ENCODE measurements around the gene SLC25A3.
A peak's percentile ranks its signal among the peaks of the same experiment; 100 is the strongest.
"Not testable (repeated sequence)": the region's sequence is repeated elsewhere in the genome, so short reads cannot be mapped to it uniquely, and the experiment has no call there.

SLC25A3 gene

DNA sequence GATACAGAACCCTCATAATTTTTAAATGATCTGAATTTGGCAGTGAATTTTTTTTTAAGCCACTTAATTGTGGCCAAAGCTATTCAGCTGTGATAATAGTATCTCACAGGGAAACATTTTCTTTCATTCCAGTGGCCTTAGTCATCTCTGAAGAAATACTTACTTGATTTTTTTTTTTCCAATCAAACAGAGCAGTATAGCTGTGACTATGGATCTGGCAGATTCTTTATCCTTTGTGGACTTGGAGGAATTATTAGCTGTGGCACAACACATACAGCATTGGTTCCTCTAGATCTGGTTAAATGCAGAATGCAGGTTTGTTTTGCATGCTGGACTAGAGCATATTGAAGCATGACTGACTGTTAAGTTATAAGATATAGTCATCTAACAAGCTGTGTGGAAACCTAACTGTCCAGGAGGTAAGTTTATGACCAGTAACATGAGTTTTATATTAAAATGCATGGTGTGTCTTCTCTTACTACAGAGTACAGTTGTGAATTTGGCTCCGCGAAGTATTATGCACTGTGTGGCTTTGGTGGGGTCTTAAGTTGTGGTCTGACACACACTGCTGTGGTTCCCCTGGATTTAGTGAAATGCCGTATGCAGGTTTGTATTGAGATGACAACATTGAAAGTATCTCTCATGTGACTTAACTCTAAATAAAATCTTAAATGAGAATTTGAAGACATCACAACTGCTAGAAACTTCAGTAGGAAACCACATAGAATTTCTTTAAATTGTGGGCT is 1.9 kb downstream of the SLC25A3 start:
- DNase-seq = no peak

DNA sequence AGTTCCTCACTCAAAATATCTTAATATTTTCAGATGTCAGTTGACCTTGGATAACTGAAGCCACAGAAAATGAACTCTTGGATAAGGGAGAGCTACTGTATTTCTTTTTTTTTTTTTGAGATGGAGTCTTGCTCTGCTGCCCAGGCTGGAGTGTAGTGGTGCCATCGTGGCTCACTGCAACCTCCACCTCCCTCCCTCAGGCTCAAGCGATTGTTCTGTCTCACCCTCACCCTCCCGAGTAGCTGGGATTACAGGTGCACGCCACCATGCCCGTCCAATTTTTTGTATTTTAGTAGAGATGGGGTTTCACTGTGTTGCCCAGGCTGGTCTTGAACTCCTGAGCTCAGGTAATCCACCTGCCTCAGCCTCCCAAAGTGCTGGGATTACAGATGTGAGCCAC is 3.8 kb downstream of the SLC25A3 start:
- not testable (repeated sequence) for DNase-seq

DNA sequence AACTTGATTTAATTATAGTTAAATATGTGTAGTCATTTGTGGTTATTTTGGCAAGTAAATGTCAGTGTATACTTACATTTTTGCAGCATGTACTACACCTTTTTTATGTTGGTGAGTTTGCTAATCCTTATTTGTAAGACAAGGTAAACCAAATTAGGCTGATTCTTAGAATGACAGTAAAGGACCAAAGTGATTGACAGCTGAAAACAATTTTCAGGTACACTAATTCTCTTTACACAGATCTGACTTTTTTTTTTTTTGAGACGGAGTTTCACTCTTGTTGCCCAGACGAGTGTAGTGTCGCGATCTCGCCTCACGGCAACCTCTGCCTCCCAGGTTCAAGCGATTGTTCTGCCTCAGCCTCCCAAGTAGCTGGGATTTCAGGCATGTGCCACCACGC is 8.4 kb downstream of the SLC25A3 start:
- DNase-seq = no peak

DNA sequence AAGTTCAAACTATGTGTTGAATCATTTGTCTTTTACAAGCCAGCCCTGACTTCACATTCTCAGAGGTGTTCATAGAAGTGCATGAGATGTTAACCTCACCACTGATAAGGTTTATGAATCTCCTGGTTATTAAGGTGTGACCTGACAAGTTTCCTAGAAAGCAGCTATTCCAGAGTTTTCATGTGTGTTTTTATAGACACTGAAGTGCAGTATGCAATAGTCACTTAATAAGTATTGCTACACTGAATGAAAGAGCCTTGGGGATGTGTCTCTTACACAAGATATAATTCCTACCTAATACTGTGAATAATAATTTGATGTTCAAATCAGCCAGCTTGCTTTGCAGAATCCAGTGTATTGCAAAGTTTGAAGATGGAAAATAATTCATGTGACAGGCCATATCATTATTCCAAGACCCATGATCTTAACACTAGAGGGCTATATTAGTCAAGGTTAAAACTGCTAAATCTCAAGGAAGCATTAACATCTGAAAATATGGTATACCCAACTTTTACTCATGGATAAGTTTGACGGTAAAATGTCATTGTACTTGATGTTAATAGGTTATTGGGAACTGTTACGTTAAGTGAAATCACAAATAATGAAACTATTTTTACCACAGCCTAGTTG is 13.0 kb downstream of the SLC25A3 start:
- no peak for DNase-seq

DNA sequence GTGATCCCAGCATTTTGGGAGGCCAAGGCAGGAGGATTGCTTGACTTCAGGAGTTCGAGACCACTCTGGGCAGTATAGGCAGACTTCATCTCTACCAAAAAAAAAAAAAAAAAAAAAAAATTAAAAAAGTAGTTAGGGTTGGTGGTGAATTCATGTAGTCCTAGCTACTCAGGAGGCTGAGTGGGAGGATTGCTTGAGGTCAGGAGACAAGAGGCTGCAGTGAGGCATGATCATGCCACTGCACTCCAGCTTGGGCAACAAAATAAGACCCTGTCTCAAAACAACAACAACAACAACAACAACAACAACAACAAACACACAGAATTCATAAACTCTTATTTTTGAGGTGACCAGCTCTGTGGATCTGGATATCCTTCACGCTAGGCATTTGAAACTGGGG is 17.1 kb downstream of the SLC25A3 start:
- no peak for DNase-seq

DNA sequence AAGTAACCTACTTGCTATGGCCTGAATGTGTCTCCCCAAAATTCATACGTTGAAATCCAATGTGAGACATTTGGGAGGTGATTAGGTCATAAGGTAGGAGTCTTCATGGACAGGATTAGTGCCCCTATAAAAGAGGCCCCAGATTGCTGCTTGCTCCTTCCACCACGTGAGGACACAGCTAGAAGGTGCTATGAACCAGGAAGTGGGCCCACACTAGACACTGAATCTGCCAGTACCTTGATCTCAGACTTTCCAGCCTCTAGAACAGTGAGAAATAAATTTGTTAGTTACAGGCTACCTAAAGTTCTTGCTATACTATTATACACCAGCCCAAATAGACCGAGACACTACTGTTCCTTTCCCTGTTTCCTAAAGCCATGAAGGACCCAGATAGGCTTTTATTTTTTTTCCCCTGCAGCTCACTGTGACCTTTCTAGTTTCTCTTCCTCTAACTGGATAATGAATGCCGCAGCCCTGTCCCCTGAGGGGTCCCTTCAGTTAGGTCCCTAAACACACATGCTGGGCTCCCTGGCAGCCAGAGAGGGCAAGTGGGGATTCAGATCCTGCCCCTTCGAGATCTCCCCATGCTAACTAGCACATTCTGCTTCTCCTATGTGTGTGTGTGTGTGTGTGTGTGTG is 19.3 kb downstream of the SLC25A3 start:
- no peak for DNase-seq

DNA sequence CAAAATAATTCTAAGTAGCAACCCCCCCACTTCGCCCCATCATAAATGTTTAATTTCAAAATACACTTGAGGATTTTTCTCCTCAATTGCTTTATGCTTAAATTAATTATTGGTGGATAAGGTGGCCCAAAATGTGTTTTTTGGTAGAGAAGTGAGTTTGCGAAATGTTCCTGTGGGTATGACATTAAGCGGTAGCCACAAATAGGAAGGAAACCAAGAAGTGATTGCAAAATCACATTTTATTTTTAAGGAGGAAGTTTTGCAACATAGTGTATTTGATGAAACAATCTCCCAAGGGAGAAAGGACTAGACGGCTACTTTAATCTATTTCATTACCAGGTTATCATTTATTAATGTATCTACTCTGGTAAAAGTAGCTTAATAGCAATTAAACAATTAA is 25.5 kb downstream of the SLC25A3 start:
- DNase-seq = no peak

DNA sequence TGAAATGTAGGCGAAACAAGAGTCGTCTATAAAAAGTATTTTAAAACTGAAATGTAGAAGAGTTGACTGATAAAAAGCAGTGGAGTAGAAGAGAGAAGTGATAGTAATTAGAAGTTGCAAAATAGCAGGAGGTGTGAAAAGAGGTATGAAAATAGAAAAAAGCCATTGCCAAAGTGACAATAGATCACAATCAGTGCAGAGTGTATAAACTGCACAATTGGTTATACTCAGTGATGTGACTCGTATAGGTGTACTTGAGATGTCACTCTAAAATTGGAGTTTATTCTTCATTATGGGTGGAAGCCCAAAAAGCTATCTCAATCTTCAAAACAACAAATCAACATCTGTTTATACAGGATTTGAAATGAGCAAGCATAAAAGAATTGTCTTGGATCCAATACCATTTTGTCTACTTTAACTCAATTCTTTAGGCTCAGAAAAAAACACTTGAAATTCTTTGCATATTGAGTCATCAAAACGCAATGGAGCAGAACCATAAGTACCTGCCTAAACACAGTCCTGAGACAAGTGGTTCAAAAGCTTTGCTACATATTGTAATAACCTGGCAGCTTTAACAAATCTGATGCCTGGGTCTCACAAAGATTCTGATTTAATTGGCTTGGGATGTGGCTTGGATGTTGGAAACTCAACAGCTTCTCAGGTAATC is 42.3 kb downstream of the SLC25A3 start:
- DNase-seq = no peak

DNA sequence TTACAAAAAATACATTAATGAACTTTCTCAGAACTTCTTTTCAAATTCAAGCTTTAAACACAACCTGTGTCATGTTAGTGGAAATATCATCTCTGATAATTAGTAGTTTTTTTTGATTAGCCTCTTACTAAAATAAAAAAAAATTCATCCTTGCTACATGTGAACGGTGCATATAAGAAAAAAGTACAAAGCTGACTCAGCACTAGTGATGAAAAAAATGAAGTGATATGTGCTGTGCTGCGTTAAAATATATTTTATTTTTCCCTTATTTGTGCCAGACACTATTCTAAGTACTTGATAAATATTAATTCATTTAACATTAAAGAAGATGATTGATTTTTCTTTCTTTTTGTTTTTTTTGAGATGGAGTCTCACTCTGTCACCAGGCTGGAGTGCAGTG is 43.6 kb downstream of the SLC25A3 start:
- DNase-seq = no peak

DNA sequence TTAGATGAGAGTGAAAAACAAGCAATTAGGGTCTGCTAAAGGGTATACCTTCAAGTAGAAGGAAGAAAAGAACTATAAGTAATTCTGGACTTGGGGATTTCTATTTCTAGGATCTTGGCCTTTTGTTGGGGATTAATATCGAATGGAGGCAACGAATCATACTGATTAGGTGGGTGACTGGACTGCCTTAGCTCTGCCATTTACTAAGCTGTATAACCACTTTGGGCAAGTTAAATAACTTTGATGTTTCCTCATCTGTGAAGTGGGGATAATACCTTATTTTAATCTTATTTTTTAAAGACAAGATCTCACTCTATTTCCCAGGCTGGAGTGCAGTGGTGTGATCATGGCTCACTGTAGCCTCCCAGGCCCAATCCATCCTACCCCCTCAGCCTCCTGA is 44.5 kb downstream of the SLC25A3 start:
- no peak for DNase-seq

DNA sequence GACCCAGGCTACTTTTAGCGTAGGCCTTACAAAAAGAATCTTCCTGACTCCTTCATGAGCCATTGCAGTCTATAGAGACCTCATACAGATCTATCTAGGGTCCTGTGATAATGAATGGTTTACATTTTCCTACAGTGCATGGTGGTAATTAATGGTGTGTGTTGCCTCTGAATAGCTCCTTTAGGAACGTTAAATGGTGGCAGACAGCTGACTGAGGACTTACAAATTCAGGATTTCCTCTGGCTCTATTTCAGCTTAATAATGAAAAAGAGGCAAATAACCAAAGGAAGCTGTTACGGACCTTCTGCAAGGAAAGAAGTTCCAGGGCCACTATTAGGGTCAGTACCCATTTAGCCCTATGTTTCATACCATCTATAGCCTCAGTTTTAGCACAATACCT is 46.0 kb downstream of the SLC25A3 start:
- DNase-seq = no peak

DNA sequence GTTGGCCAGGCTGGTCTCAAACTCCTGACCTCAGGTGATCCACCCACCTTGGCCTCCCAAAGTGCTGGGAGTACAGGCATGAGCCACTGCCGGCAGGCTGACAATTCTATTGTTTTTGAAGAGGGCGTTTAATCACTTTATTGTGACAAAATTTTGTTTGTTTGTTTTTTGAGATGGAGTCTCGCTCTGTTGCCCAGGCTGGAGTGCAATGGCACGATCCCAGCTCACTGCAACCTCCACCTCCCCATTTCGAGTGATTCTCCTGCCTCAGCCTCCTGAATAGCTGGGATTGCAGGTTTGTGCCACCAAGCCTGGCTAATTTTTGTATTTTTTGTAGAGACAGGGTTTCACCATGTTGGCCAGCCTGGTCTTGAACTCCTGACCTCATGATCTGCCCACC is 49.3 kb downstream of the SLC25A3 start:
- DNase-seq = not testable (repeated sequence)

DNA sequence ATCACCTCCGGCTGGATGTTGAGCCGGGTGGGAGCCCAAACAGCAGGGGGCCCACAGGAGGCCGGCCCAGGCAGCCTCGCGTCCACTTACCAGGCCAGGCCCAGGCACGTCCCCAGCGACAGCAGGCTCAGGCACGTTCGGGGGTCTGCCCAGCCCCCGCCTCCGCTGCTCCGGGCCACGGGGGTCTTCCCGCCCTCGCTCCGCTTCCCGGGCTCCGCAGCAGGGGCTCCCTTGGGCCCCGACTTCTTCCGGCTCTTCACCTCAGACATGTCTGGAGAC is 50.9 kb downstream of the SLC25A3 start:
- DNase-seq = no peak

DNA sequence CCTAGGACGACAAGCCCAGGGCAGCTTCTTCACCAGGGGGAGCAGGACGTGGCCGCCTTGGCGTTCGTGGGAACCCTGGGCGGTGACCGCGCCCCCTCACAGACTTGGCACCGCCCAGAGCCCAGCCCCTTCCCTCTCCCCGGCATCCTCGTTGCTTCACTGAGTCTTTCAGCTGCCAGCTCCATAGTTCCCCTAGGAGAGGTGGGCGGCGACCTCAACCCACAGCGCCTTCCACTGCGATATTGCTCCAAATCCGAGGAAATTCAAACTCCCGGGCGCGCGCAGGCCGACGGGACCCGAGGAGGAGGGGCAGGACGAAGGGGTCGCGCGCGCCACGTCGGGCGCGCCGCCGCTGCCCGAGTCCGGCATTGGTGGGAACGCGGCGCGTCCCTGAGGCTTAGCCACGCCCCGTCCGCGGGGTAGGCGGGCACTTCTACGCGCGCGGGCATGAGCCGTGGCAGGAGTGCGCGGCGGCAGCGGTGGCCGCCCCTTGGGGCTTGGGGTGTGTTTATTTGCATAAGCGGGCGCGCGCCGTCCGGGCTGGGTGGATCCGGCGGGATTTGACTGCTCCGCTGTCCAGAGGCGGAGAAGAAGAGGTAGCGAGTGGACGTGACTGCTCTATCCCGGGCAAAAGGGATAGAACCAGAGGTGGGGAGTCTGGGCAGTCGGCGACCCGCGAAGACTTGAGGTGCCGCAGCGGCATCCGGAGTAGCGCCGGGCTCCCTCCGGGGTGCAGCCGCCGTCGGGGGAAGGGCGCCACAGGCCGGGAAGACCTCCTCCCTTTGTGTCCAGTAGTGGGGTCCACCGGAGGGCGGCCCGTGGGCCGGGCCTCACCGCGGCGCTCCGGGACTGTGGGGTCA is 51.5 kb downstream of the SLC25A3 start, which contains the start of the genes APAF1 and IKBIP:
TSS of gene APAF1 (plus strand) at position 579 of the 860 bp plus-strand sequence. CDS start 3,070 bp downstream, outside the sequence.
TSS of gene IKBIP (minus strand) at position 77 of the 860 bp plus-strand sequence. CDS start 87 bp downstream, outside the sequence.
- peak; percentile 92 to 97 (median 96) for DNase-seq

DNA sequence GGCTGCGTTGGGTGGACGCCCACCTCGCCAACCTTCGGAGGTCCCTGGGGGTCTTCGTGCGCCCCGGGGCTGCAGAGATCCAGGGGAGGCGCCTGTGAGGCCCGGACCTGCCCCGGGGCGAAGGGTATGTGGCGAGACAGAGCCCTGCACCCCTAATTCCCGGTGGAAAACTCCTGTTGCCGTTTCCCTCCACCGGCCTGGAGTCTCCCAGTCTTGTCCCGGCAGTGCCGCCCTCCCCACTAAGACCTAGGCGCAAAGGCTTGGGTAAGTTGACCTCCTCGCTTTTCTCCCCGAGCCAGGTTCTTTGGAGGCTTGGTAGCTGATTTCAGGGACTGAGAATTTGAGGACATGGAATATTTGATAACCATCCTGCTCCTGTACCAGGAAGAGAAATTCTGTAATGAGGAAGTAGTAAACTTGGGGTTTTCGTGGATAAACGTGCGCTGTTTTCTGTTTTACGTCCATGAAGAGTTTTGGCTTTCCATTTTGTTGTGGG is 52.1 kb downstream of the SLC25A3 start:
- no peak for DNase-seq

DNA sequence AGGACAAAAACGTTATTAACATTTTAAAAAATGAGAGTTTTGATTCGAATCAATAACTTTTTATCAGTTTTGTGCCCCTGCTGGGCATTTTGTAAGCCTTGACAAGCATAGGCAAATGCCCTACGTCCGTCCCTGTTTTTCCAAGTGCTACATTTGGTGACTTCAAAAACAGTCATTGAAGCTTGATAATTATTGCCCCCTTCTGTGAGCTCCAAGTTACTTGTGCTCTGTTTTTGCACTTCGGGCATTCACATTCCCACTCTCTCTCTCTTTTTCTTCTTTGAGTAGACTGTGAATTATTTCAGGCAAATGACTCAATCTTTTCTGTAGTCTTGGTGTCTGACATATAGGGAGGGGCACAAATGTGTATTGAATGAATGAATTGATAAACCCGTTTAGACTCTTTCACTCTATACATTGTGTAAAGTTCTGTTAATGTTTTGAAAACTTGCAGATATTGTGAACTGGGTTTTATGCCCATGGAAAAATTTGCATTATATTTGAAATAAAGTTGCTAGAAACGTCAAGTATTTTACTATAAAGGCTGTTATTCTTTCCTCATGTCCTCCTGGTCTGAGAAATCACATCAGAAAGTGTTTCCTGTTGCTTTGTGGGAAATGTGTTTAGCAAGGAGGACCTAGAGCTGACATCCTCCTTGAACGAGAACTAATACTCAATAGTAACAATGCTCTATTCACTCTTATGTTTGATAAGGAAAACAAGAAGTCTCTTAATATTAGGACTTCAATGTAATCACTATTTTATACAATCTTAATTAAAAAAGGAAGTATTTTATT is 53.0 kb downstream of the SLC25A3 start:
- DNase-seq = no peak

DNA sequence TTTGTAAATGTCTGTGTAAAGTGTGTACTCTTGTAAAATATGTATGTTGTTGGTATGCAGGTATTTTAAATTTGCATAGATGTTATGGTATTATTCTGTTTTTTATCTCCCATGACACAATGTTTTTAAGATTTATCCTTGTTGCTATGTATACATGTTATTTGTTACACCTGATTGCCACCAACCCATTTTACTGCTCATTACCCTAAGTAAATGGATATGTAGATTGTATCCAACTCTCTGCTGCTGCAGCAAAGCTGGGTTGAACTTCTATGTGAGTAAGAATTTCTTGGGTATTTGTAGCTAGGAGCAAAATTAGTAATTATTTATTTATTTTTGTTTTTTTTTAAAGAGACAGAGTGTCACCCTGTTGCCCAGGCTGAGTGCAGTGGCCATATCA is 57.8 kb downstream of the SLC25A3 start:
- DNase-seq = no peak

DNA sequence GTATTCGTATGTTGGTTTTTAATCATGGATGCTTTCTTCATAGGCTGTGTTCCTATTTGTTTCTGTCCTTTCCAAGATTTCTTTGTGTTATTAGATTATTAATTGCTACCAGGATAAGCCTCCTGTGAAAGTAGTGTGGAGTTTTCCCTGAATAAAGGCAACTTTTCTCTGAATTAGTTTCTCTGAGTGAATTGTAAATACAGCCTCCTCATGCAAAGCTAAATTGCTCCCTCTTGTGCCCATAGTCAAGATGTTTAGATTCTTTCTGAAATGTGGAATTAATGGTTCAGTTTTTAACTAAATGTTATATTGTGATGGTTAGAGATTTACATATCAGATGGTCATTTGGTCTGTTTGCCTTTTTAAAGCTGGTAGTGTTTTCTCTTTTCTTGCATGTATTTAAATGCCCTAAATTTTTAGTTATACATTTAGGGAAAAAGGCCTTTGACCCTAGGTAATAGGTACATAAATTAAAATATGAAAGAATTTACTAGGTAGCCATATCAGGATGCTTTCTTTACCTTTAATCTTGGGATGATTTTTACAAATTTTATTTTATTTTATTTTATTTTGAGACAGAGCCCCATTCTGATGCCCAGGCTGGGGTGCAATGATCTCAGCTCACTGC is 60.5 kb downstream of the SLC25A3 start:
- no peak for DNase-seq

Data from activated CD4-positive, CD25-positive, alpha-beta regulatory T cell (primary cell).